ENCODE measurements around the gene CALN1.

The CALN1 gene

GRCh38 chr7:72170475-72170874 is 241.7 kb downstream of the CALN1 start:
- no peak for DNase-seq

- no peak for DNase-seq
Observed at GRCh38 chr7:72163271-72163670, 248.9 kb downstream of the CALN1 start.

GRCh38 chr7:72161534-72161933 is 250.6 kb downstream of the CALN1 start:
- no peak for DNase-seq

- DNase-seq = no peak
Observed at GRCh38 chr7:72159911-72160310, 252.2 kb downstream of the CALN1 start.

GRCh38 chr7:72156671-72157070 is 255.5 kb downstream of the CALN1 start:
- no peak for DNase-seq

- DNase-seq = no peak
Observed at GRCh38 chr7:72153132-72153512, 259.0 kb downstream of the CALN1 start.

DNA sequence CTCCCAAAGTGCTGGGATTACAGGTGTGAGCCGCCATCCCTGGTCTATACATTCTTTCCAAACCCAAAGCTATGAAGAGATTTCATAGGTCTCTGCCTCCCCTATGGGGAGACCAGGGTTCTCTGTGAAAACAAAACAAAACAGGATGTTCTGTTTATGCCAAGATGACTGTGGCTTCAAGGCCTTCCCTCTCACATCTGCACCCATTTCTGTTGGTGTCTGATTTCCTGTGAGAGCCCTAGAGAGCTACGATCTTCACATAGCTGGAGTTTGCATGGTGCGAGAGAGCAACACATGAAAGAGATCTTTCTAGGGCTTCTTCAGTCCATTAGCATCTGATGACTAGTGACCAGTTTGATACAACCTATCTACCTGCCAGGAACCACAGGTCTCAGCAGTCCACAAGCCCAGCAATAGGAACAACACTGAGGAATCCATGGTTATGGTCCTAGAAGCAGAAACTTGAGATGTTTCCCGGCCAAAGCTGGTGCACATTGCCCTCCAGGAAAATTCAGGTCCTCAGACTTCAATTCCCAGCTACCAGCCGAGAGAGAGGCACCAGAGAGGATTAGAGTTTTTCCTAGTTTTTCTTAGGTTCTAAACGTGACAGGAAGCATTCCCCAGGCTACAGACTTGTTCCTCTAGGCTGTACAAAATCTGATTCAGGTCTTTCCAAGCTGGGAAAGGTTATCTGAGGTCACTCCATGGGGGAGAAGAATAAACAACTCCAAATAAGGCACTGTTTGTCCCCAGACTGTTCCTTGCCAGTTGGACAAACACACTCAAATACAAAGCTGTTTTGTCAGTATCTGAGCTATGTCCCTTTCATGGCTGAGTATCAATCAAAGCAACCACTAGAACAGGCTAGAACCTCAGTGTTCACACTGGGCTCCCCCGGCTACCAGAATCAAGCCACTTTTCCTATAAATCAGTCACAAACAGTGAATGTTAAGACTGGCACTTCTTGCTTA is 259.7 kb downstream of the CALN1 start:
- DNase-seq = no peak

- no peak for DNase-seq
Observed at GRCh38 chr7:72140566-72140965, 271.6 kb downstream of the CALN1 start.

DNA sequence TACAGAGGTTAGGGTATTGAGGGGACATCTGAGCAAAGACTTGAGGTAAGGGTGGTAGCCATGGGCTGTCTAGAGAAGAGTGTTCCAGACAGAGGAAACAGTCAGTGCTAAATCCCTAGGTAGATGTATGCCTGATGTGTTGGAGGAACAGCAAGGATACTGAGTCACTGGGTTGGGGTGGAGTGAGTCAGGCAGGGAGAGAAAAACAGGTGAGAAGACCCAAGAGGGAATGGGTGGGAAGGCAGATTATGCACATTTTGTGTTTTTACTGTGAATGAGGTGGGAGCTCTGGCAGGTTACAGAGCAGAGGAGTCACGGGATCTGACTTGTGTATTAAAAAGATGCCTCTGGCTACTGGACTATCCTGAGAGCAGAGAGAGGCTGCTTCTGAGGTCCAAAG is 285.0 kb downstream of the CALN1 start:
- no peak for DNase-seq

DNA sequence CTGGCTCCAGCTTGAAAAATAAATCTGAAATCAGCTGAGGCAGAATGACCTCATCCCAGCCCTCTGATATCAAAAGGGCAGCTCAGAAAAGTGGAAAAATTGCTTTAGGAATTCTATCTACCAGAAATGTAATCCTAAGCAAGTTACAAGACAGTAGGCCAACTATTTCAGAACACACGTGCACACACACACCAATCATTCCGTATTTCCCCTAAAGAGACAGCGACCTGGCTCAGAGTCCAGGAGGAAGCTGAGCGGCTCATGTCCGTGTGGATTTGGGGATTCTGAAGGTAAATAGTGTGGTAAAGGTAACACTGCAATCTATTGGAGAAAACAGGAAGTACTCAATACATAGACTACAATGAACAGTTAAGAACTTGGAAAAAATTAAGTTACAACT is 288.2 kb downstream of the CALN1 start:
- DNase-seq = no peak

DNA sequence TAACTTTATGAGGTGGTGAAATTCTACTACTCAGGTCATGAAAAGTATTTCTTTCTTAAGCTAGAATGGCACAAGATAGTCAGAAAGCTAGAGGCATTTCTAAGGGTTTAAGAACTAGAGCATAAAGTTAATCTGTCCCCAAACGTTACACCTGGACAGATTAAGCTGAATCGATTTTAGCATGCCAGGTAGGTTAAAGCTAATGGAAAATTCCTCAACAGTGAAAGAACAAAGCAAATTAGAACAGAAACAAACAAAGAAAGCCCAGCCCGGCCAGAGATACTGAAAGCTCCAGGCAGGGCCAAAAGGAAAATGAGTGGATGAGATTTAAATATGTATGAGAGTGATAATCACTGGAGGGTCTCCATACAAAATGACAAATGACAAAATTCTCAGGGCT is 293.8 kb downstream of the CALN1 start:
- DNase-seq = no peak

DNA sequence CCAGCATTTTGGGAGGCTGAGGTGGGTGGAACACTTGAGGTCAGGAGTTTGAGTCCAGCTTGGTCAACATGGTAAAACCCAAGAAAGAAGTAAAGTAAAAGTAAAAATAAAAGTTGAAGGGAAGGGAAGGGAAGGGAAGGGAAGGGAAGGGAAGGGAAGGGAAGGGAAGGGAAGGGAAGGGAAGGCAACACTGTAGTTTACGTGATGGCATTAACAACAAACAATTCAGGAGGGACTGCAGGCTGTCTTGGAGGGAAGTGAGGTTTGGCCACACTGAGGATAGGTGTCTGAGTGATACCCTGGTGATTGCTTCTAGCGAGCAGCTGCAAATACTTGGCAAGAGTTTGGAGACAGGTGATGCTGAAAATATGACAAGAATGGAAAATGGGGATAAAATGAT is 298.0 kb downstream of the CALN1 start:
- DNase-seq = no peak

DNA sequence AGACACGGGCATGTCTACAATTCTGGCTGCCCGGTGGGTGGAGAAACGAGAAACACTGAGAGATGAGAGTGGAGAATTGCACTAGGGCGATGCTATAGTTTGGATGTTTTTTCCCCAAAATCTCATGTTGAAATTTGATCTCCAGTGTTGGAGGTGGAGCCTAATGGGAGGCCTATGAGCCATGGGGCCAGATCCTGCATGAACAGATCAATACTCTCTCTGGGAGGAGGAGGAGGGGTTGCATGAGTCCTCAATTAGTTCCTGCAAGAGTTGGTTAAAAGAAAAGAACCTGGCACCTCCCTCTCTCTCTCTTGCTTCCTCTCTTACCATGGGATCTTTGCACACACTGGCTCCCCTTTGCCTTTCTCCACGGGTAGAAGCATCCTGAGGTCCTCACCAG is 299.1 kb downstream of the CALN1 start:
- DNase-seq = no peak

- DNase-seq = no peak
Observed at GRCh38 chr7:72112530-72112929, 299.6 kb downstream of the CALN1 start.

- no peak for DNase-seq
Observed at GRCh38 chr7:72111086-72111485, 301.1 kb downstream of the CALN1 start.

DNA sequence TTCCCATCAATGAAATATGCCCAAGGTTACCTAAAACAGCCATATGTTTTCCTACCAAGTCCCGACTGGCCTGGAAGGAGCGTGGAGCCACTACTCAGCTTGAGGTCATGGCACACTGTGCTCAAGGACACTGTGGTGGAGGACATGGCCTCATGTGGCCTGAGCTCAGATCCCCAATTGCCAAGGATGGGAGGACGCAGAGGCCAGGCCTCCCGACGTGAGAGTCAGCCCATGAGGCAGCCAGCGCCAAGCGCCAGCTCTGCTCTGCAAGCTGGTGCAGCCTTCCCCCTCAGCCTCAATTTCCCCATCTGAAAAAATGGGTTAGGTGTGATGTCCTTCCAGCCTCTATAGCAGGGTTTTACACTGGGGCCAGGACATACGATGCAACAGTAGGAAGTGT is 302.6 kb downstream of the CALN1 start:
- DNase-seq = no peak

DNA sequence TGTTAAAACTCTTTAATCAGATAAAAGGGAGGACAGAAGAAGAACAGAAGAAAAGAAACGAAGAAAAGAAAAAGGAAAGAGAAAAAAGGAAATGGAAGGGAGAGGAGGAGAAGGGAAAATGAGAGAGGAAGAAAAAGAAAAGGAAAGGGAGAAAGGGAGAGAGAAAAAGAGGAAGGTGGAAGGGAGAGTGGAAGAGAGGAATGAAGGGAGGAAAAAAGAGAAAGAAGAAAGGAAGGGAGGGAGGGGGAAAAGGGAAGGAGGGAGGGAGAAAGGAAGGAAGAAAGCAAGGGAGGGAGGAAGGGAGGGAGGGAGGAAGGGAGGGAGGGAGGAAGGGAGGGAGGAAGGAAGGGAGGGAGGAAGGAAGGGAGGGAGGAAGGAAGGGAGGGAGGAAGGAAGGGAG is 305.7 kb downstream of the CALN1 start:
- DNase-seq = no peak

DNA sequence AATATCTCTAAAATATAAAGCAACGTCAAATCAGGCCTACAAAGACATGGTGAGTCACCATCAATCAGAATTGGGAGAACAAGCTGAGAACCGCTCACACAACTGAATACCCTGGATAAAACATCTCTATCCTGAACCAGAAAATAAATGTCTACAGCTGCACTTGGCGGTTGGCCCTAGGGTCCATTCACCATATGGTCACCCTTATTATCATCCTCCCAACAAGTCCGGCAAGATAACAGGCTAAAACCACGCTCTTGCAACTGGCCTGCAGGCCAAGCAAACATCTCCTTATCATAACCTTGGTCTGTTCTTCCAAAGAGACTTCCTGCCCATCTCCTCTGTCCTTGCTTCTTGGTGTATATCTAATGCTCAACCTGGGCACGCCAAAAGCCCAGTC is 310.7 kb downstream of the CALN1 start:
- DNase-seq = no peak

DNA sequence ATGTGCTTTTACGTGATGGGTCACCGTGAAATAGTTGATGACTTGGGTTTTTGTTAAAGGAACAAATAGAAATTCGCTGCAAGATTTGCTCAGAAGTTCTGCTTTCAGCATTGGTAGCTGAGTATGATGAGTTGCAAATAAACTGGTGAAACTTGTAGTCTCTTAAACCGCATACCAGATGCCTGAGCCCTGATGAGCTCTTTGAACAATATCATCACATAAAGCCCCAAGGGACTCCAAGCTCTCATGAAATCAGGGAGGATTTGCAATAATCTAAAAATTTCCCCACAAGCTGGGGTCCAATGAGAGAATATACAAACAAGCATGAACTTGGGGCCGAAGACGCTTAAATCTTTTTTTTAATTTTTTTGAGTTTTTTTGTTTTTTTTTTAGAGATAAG is 312.4 kb downstream of the CALN1 start:
- no peak for DNase-seq

- DNase-seq = no peak
Observed at GRCh38 chr7:72098807-72099580, 313.1 kb downstream of the CALN1 start.

GRCh38 chr7:72097226-72097625 is 314.9 kb downstream of the CALN1 start:
- DNase-seq = no peak

- no peak for DNase-seq
Observed at GRCh38 chr7:72092769-72093168, 319.4 kb downstream of the CALN1 start.

GRCh38 chr7:72087926-72088325 is 324.2 kb downstream of the CALN1 start:
- no peak for DNase-seq

DNA sequence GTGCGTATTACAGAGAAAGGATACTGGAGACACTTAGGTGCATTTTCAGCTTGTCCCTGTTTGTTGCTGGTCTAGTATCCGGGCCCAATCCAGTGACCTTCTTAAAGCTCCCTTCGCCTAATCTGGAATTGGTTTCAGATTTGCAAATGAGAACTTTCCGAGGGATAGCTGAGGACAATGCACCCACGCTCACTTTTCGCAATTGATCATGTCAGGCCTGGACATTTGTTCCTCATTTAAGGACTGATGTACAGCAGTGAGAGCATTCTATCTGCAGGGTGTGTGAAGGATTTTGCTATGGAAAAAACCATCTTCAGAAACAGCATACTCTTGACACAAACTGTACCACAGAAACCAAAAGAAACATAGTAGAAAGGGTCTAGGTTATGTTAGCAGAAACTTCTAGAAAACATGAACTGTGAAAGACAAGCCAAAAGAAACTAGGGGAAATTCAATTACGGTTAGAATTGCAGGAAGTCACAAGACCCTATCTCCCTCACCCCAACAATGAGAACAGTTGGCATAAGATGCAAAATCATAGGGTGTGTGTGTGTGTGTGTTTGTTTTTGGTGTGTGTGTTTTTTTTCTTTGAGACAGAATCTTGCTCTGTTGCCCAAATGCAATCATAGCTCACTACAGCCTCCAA is 331.1 kb downstream of the CALN1 start:
- DNase-seq = no peak

Measured in stimulated activated naive CD4-positive, alpha-beta T cell treated with Interleukin-2 at 50 U/mL for 16 hours (primary cell).